GM21717 (cell line): ENCODE data around the gene NPHP1.
"Not testable (repeated sequence)": the region's sequence is repeated elsewhere in the genome, so short reads cannot be mapped to it uniquely, and the experiment has no call there.

Experiments used
- ATAC-seq: cut with Tn5 transposase; IDR thresholded peaks from one replicate; pipeline ENCODE4 v1.9.1; 2021; ENCODE audit warnings: mild to moderate bottlenecking, moderate library complexity; ENCODE audit not compliant: unreplicated experiment

NPHP1 gene

DNA sequence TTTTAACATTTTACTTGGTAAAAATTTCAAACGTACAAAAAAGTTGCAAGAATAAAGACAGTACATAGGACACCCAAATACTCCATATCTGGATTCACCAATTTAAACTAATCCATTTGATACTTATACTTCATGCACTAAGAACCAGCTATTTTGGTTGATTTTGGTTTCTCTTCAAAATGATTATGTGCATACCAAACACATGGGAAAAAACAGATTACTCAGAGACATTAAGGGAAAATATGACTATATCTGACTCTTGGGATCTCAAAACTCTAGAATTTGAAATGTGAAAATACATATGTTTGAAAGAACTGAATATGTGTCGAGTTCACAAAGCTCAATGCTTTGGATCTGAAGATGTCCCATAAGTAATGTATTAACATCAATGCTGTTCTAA, 73.6 kb downstream of the NPHP1 start:
- no peak for ATAC-seq

GRCh38 chr2:110130757-110131156, 74.1 kb downstream of the NPHP1 start:
- no peak for ATAC-seq

DNA sequence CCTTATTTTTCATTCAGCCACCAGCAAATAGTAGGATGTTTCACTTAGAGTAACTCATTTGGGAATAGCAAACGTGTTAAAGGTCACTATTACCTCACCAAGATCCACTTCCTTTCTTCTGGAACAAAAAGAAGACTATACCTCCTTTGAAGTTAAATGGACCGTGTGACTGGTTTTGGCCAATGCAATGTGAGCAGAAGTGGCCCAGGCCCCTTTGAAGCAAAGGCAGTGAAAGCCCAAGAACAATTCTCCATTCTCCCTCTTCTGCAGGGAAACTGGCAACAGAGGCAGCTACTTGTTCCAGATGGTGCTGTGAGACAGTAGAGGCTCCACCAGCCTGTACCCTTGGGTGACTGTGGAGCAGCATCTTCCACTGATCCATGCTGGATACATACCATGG, 77.9 kb downstream of the NPHP1 start:
- no peak for ATAC-seq

- ATAC-seq, result no peak
Measured at GRCh38 chr2:110126086-110126773, 78.6 kb downstream of the NPHP1 start.

DNA sequence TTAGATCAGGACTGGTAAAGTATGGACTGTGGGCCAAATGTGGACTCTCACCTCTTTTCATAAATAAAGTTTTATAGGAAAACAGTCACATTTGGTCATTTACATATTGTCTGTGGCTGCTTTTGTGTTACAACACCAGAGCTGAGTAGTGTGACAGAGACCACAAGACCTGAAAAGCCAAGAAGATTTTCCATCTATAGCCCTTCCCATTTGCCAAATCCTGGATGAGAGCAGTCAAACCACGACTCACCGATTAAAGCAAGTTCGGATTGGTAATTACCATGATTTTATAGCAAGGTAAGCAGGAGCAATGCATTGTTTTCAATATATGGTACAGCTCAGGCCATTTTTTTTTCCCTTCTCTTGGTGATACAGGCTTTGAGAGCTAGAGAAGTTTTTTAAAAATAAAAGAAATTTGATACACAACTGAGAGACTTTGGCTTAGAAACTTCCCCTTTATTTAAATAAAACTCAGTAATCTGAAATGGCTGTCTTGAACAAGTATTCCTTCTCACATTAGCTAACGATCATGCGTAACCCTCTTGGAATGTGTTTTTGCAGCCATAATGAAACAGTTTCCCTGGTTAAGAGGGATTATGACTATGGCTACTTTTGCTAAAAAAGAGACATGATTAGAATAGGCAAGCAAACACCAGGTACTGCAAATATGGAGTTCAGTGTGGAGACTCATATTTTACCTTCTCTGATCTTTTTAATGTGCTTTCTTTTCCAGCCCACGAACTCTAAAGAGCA, 79.7 kb downstream of the NPHP1 start:
- no peak for ATAC-seq

DNA sequence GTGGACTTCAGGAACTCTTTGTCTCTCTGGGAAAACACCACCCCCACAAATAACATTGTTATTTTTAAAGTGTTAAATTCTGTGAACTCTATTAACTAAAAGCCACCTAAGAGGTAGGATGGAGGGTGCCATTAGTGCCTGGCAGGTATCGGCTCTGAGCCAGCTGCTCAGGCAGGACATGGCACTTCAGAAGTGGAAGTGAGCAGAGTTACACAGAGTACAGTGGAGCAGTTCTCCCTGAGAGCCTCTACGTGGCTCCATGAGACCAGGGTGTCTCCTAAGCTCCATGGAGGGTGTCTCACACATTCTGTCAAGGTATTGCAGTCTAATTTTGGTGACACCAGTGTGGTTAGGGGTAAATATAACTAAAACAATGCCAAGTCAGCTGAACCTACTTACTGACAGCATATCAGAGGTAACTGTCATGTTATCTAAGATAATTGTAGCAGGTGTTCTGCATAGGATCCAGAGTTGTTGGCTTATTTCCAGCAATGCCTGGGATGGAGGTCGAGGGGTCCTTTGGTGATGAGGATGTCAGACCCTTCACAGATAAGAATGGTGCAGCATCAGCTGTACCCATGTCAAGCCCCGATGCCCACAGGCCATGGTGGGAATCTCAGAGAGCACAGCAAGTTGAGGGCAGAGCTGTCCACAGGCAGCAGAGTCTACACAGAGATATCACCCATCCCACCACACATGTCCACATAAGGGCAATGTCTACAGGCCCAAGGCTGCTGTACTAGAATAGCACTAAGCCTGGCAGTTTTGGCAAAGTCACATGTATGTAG, 80.6 kb downstream of the NPHP1 start:
- ATAC-seq, result no peak

DNA sequence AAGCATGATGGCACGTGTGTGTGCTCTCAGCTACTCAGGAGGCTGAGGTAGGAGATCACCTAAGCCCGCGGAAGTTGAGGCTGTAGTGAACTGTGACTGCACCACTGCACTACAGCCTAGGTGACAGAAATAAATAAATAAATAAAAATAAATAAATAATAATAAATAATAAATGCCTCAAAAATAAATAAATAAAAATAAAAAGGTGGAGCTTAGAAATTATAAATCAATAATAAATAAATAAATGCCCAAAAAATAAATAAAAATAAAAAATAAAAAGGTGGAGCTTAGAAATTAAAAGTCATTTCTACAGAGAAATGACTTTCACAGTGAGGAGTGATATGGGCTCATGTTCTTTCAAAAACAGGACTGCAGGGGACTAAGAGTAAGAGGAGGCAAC, 83.2 kb downstream of the NPHP1 start:
- no peak for ATAC-seq

DNA sequence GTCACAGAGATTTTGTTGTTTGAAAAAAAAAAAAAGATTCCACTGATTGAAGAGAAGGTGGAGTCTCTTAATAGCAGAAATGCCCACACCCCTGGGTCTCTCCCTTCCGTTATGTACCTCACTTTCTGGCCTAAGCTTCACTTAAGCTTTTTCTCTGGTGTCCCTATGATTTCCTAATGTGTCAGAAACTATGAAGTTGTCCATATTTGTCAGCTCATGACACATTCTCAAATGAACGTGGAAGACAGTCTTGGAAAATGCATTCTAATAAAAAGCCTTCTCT, 83.8 kb downstream of the NPHP1 start:
- no peak for ATAC-seq

DNA sequence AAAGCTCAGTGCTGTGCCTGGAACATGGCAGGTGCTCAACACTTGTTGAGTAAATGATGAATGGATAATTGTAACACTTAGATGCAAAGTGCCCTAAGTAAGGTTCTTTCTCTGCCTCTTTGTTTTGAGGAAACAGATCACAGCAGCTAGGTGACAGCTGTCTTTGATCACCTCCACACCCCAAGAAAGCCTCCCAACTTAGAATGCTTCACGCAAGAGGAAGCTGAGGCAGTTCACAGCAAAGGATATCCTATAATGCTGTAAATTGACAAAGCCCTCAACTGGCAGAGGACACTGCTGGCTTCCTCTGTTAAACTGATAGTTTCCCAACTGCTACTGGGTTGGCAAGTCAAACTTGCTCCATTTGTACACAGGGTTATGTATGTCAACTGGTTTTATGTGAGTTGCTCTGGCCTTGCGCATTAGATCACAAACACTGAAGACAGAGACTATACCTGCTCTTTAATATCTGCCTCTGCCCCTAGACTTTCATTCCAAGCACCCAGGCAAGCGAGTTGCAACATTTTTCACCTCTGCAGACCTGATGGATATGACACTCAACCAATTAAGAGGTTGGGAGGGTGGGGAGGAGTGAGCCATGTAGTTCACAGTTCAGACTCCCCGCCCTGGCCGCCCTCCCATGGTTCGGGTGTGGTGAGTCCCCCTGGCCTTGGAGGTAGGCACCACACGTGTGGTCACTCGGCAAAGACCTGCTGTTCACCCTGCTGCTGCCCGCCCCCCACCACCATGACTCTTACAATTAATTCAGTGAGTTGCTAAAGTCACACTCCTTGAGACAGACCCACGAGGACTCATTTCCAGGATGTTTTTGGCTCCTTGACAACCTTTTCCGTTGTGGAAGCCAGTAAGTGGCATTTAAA, 84.4 kb downstream of the NPHP1 start:
- no peak for ATAC-seq

GRCh38 chr2:110116033-110116710, 88.6 kb downstream of the NPHP1 start:
- ATAC-seq, result no peak

DNA sequence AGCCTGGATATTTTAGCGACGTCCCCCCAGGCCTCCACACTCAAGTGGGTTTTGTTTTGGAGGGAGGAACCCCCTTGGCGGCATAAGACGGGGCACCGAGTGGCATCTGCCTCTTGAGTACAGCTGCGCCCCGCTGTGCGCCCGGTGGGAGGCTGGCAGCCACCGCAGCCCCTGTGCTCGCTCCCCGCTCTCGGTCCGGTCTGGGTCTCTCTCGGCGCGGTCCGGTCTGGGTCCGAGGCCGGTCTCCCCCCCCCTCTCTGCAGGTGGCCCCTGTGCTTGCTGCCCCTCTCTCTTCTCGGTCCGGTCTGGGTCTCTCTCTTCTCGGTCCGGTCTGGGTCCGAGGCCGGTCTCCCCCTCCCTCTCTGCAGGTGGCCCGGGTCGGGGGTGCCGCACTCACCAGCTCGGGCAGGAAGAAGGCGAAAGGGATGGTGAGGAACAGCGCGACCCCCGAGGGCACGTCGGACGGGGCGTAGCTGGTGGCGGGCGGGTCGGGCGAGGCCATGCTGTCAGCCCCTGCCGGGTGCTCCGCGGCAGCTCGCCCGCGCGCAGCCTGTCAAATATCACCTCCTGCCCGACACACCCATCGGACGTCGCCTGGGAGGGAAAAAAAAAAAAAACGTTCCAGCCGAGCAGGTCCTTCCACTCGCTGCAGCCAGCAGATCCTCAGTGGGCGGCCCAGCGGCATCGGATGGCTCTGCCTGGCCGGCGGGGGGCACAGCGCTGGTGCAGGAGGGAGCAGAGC, 89.4 kb downstream of the NPHP1 start, which contains the start of gene MALL:
Gene MALL (minus strand): TSS at position 532 of the 742 bp plus-strand sequence. CDS start 30 bp downstream, at position 502.
- ATAC-seq, result no peak

DNA sequence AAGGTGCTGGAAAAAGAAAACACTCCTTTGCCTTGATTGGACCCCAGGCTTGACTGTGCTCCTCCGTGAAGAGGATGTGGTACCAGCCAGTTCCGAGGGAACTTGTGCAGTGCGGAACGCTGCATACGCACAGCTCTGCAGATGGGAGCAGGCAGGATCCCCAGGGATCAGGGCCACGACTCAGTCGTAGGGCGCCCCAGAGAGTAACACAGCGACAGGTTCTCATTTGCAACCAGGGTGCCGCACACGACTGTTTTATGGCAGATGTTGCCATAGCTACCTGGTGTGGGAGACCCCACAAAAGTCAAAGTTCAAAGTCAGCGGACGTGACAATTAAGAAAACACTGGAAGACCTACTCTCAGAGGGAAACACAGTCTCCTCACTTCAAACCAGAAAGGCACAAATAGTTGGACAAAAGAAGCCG, 90.0 kb downstream of the NPHP1 start:
- no peak for ATAC-seq

DNA sequence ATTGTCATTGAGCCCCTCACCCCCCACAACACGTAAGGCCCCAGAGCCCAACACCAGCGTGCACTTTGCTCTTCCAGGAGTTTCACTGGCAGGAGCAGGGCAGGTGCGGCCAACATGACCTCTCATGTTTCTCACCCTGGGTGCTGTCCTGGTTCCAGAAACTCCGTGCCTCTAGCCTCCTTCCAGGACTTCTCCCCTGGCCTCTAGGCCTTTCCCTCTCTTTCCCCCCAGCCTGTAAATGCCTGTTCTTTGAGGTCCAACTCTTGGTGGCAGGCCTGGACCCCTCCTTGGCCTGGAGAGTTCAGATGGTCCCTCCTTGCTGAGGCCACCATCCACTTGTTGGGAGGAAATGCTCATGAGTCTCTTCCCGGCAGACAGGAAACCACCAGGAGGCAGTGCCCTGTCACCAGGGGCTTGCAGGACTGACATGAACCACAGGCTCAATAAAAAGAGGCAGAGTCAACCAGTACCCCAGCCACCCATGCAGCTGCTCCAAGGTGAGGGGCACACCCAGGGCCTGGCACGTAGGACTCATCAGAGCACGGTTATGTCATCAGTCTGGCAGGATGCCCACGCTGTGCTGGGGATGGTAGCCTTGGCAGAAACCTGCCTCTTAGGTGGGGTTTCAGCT, 90.7 kb downstream of the NPHP1 start:
- ATAC-seq, result no peak

- ATAC-seq, result not testable (repeated sequence)
Measured at GRCh38 chr2:110108291-110108690, 96.5 kb downstream of the NPHP1 start.

GRCh38 chr2:110107092-110108079, 97.4 kb downstream of the NPHP1 start:
- no peak for ATAC-seq

DNA sequence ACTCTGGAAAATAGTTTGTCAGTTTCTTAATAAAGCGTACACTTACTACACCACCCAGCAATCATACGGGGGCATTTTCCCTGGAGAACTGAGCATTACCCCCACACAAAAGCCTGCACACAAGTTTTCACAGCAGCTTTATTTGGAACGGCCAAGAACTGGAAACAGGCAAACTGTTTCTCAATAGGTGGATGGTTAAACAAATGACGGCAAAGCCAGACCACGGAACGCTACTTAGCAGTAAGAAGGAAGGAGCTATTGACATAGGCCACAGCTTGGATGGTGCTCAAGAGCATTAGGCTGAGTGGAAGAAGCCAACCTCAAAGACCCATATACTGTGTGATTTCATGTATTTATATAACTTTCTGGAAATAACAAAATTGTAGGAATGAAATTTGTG, 98.2 kb downstream of the NPHP1 start:
- ATAC-seq, result no peak

DNA sequence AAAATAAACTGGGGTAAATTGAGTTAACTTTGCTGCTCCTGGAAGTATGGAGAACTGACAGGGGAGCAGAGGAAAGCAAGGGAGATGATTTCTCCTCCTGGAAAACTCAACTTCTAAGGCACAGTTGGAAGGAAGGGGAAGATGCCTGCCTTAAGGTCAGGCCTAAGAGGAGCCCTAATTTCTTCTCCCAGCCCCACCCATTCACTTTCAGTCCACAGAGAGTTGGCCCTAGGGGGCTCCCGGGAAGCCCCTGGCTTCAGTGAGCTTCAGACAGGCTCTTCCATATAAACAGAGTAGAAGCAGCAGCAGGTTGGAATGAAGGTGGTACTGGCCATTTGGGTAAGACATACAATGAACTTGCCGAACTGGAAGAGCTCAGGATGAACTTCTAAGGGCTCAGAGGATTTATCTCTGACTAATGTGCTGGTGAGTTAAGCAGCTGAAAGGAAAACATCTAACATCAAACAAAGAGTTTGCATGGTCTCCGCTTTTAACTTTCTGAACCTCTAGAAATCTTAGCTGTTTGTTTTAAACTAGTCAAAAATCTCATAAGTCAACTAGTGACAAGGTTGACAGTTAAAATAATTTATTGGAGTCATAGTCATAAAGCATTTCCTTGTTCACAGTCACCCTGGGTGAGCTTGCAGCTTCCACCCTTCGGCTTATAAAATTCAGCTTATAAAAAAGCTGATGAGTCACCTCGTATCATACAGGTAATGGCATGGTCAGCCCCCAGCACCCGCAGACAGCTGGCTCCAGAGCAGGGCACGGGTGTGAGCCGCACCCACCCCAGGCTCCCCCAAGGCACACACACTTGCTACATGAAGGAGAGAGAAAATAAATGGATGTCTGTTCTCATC, 99.0 kb downstream of the NPHP1 start:
- ATAC-seq, result no peak
